ENCODE results near the gene WDR27. TPM values are rescaled to one million over a fixed set of nuclear protein-coding genes. Genes with fewer than 3 reads are reported as not detected.
"Not testable (repeated sequence)": the region's sequence is repeated elsewhere in the genome, so short reads cannot be mapped to it uniquely, and the experiment has no call there.

The WDR27 gene
- total RNA-seq, 1 donor from 2014 or later, result 18.3 TPM

DNA sequence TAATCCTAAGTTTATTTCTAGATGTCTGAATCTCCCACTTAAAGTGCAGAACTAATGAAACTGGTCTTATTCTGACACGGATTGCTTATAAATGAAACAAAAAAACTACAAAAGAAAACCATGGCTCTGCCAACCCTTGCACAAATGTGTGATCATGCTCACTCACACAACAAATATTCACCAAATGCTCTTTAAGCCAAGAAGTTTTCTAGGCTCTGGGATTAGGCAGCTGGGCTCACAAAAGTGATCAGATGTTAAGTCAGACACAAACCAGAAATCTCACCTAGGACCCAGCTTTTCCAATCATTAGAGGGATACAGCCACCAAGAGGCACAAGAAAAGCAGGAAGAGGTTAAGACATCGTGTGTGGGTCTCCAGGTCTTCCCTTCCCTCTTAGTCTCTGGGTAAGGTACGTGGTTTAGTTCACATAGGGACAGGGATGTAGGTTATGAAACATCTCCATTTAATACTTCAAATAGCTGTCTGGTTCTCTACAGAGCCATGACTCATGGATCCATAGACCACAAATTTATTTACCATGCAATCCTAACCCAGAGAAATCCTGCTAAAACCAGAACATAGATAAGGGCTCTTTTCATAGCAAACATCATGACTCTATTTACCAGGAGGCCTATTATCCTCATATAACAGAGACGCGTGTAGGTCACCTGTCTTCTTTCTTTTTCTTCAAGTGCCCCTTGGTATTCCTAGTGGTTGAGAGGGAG is 165.2 kb downstream of the WDR27 start:
- FAIRE-seq (no peak), DNase-seq (ENCODE audit: low spot score in 2 of 2) (no peak)

DNA sequence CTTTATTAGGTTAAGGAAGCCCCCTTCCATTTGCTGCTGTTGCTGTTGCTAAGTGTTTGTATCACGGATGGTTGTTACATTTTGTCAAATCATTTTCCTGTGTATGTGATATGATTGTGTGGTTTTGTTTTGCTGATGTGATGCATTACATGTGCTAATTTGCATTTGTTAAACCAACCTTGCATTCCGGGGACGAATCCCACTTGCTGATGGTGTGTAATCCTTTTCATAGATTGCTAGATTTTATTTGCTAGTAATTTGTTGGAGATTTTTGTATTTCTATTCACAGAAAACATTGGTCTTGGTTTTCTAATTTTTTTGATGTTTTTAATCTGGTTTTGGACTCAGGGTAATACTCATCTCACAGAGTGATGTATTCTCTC is 167.8 kb downstream of the WDR27 start:
- no peak for FAIRE-seq

DNA sequence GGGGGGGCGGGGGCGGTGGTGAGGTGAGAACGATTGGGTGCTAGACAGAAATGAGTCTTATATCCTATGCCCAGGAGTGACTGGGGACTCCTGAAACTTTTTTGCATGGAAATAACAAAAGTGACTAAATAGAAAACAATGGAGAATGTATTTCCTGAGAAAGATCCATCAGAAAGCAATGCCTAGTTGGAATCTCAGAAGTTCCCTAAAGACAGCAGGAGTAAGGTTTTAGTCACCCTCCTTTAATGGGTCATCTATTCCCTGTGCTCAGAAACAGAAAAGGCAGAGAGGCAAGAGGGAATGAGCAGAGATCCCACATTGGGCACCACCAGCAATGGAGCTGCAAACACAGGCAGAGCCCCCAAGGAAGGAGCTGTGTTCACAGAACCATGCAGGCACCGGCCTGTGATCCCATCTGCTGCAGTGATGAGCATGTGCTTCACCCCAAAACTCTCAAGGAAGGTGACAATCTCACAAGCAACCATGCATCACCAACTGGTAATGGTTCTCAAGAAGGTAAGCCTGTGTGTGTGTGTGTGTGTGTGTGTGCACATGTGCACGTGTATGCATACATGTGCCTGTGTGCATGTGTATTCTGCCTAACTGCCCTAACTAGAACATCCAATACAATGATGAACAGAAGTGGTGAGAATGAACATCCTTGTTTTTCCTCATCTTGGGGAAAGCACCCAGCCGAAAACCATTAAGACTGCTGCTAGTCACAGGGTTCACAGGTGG is 168.4 kb downstream of the WDR27 start:
- no peak for DNase-seq (ENCODE audit: low spot score in 2 of 2)

More for the DNA sequence above, 167.8 kb downstream of the WDR27 start:
- no peak for DNase-seq (ENCODE audit: low spot score in 2 of 2)

DNA sequence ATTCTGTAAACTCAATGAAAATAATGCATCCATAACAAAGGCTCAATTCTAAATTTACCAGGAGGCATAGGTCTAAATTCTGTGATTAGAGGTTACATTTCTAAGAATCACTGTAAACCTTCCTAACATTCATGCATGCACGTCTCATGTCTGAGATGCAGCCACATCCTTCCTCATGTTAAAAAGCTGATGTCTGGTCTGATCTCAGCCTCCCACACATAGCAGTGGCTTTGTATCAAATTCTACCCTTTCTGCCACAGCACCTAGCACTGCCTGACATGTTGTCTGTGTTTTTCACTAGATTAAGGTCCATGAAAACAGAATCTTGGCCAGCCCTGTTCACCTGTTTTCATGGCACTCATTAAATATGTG is 171.1 kb downstream of the WDR27 start:
- DNase-seq (ENCODE audit: low spot score in 2 of 2) (no peak), FAIRE-seq (no peak)

More for the DNA sequence above, 168.4 kb downstream of the WDR27 start:
- no peak for FAIRE-seq

DNA sequence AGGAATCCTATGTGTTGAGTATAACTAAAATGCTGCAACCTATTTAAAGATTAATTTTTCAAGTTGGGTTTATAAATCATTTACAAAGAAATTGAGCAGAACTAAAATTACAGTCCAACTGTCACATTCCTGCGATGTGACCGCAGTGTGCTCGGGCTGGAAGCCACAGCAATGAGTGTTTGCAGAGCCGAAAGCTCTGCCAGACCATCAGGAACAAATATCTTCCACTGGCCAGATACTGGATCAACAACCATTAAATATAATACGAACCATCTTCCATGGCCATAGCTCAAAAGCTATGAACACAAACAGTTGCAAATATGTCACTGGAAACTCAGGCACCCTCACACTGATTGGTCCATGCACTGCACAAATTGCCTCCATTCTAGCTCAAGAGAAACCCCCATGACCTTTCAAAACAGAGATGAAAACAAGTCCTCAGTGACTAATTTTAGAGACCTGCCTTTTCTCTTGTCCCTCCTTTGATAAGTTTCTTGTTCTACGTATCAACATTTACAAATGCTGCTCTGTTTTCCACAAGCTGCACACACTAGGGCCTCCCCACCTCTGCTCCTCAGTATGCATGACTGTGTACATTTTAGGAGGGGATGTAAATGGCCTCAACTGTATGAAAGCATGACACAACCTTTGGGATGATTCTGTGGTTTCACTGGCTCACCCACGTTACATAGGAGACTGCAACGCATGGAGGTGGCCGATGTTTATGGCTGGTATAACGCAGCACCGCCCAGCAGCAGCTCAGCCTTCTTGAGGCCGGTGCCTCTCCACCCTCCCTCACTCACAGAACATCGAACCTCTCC is 171.7 kb downstream of the WDR27 start:
- FAIRE-seq (no peak), DNase-seq (ENCODE audit: low spot score in 2 of 2) (no peak)

DNA sequence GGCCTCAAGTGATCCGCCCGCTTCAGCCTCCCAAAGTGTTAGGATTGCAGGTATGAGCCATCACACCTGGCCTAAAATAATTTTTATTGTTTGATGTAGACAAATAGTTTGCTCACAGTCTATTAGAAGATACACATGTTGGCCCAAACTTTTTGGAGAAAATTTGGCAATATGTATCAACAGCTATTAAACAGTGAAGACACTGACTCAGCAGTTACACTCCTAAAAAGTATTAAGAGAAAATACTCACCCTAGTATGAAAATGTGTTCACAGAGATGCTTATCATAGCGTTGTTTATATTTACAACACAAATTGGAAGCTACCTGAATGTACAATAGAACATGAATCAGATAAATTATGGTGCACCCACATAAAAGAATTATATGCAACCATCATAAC is 173.1 kb downstream of the WDR27 start:
- FAIRE-seq, result no peak

DNA sequence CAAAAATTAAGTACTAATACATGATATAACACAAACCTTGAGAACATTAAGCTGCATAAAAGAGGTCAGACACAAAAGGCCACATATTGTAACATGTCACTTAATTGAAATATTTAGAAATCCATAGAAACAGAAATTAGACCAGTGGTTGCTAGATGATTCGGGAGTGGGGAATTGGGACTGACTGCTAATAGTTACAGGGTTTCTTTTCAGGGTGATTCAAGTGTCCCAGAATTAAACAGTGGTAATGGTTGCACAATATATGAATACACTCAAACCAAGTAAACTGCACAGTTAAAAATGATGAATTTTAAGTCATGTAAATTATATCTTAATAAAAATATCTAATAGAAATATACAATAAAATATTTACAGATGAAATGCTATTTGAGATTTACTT is 174.5 kb downstream of the WDR27 start:
- FAIRE-seq (no peak), DNase-seq (ENCODE audit: low spot score in 2 of 2) (no peak)

More for the DNA sequence above, 173.1 kb downstream of the WDR27 start:
- no peak for DNase-seq (ENCODE audit: low spot score in 2 of 2)

DNA sequence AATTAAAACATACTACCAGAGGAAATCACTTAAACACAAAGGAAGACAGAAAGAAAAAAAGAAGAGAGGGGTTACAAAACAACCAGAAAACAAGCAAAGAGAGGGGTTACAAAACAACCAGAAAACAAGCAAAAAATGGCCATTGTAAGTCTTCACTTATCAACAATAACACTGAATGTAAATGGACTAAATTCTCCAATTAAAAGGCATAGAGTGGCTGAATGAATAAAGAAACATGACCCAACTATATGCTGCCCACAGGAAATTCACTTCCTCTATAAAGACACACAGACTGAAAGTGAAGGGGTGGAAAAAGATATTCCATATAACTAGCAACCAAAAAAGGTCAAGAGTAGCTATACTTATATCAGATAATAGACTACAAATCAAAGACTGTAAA is 180.0 kb downstream of the WDR27 start:
- no peak for DNase-seq (ENCODE audit: low spot score in 2 of 2)
- no peak for FAIRE-seq

DNA sequence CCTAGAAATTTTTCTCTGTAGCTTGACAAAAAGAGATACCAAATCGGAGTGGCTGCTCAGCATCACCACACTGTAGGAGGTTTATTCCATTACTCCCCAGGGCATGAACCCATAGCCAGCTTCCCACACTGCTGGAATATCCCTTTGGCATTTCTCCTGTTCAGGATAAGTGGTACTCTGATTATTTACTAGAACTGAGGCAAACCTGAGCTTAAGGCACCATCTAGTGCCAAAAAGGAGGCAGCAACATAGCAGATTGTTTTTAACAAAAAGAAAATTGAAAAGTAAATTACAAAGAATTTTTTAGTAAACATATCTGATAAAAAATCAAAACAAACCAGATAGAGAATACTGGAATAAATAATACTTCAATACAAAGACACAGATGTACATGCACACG is 181.7 kb downstream of the WDR27 start:
- FAIRE-seq, result no peak
- no peak for DNase-seq (ENCODE audit: low spot score in 2 of 2)

DNA sequence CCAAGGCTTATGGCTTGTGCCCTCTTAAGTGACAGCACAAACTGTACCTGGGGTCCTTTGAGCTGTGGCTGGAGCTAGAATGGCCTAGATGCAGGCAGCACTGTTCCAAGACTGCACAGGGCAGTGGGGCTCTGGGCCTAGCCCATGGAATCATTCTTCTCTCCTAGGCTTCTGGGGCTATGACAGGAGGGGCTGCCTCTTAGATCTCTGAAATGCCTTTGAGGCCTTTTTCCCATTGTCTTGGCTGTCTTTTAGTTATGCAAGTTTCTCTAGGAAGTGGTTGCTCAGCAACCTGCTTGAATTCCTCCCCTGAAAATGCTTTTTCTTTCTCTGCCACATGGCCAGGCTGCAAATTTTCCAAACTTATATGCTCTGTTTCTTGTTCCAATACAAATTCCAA is 183.4 kb downstream of the WDR27 start:
- DNase-seq (ENCODE audit: low spot score in 2 of 2), result no peak
- no peak for FAIRE-seq

DNA sequence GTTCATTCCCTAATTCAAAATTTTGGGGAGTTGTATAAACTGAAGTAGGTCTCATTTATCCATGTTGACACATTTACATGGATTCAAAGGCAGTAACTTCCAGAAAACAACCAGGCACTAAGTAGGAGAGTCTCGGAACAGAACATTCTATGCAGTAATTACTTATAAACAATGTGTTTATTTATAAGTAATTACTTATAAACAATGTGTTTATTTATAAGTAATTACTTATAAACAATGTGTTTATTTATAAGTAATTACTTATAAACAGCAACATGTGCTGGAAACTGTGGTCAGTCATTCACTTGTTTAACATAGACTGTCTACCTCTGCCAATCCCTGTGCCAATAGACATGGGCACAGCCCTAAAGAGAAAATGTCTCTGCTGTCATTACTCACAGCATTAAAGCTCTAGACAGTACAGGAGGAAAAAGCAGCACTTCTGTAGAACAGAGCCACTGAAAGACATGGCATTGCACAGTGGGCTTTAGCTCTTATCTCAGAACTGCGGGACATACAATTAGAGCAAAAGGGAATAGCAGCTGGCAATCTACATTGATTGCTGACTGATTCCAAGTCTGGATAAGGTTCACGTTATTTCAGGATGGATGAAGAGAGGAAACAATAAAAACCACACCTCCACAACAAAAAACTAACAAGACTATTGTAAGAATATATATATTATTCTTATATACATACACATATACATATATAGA is 188.2 kb downstream of the WDR27 start:
- DNase-seq (ENCODE audit: low spot score in 2 of 2), result no peak
- peak; percentile 99 for FAIRE-seq

DNA sequence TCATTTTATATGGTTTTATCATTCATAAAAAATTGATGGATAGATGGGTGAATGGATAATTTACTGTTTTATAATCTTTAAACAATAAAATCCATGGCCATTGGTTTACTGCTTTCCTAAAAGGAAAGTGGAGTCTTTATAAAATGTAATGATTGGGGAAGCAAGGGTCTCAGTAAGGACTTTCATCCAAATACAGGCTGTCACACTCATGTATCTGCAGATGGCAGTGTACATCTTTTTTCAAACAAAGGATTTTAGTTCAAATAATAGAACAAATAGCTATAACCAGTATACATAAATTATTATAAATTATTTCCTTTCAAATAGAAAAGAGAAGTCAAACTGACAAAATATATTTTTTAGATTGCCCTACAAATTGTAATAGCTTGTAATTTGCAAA is 190.0 kb downstream of the WDR27 start:
- DNase-seq (ENCODE audit: low spot score in 2 of 2); FAIRE-seq: not testable (repeated sequence)

DNA sequence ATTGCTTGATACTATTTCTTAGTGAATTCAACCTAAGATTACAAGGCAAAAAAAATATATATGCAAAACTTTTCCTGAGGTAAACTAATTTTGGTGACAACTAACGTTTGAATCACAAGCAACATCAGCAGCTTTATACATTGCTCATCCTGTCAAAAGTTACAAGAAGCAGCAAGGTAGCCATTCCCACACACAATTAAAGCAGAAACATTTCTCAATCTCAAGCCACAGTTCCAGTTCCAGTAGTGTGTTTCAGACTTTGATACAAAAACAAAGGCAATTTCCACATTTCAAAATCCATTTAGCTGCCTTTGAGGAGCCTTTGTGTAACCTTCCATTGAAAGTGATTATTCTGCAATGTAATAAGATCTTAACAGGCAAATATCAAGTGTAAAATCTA is 191.0 kb downstream of the WDR27 start:
- FAIRE-seq (no peak), DNase-seq (ENCODE audit: low spot score in 2 of 2) (no peak)

DNA sequence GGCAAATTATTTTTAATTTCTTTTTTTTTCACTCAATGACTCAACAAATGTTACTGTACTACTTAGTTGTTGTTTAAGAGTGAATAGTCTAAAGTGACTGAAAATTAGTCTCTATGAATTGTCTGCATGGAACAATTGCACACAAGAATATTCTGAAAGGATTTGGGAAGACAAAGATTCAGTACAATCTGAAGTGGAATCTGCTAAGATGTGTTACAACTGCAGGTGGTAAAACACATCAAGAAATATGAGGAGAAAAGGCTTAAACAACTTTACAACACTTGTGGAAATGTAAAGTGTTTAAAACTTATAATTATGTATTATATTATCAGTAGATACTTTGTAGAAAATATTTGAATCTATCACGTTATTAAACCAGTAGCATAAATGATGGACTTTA is 193.4 kb downstream of the WDR27 start:
- FAIRE-seq, result no peak
- DNase-seq (ENCODE audit: low spot score in 2 of 2), result no peak

DNA sequence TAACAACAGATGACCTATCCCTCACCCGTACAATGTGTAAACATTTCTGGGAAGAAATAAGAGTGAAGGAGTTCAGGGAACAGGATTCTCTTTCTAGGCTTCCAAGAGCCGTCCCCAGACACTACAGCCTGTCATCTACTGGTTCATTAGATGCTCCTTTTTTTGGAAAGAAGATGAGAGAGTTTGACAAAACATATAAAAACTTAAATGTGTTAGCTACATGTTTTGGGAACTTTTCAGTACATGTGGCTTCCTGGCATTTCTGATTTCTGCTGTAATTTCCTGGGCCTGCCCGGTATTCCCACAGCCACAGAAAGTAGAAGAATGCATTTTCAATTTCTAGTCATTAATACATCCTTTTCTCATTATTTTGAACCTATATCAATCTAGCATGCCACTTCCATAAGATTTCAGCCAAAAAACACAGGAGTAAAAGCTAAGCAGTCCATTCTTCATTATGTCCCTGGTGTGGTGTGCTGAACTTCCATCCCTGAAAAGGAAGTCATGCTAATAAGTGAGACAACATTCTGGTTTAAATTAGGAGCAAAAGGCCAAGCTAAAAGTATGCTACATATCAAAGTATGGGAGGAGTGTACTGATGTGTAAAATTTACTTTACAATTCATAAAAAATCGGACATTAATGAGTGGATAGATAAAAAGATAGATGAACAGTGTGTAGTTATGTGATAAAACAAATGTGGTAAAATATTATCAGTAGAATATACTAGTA is 198.2 kb downstream of the WDR27 start:
- FAIRE-seq (no peak), DNase-seq (ENCODE audit: low spot score in 2 of 2) (no peak)

DNA sequence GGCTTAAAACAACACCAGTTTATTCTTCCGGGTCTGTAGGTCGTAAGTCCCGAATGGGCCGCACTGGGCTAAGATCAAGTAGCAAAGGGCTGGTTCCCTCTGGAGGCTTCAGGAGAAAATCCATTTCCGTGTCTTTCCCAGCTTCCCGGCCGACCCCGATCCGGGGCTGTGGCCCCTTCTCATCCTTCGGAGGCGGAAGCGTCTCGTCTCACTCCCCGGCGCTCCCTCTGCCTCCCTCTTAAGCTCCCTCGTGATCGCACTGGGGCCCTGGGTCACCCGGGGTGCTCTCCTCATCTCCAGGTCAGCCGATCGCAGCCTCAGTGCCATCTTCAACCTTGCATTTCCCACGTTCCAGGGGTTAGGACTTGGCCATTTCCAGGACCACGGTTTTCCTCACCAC is 199.4 kb downstream of the WDR27 start:
- DNase-seq (ENCODE audit: low spot score in 2 of 2) (no peak), FAIRE-seq (no peak)

DNA sequence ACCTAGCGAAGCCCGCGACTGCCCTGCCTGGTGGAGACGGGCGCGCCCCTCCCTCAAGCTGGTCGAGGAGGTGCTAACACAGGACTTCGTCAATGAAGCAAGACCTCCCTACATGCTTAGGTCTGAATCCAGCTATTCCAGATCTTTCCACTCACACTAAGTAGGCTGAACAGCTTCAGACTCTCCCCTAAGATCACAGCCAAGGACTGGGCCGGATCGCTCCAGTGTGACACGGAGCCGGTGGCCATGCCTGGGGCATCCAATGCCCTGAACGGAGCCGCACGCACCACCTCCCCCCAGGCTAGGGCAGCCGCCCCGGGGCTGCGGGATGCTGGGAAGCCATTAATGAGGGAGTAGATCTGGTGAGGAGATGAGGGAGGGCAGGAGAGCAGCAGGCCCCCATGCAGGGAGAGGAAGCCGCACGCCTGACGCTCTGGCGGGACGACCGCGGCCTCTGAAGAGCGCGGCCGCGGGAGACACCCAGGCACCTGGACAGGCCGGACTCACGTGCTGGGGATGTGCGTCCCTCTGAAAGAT is 200.0 kb downstream of the WDR27 start:
- DNase-seq (ENCODE audit: low spot score in 2 of 2), result no peak
- no peak for FAIRE-seq

DNA sequence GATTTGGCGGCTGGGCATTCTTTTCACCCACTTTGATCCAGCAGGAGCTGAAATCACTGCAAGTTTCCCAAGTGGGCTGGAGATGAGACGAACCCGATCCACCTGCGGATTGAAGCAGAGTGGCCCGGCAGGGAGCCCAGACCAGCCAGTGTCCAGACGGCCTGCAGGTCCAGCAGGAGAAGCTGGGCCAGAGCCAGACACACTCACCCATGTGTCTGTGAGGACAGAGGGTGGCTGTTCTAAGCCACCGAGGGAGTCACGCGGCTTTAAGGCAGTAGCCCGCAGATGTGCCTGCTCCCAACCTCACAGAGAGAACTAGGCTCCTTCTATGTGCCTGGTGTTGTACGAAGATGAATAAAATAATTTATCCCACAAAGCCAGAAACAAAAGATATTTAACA is 200.7 kb downstream of the WDR27 start:
- FAIRE-seq, result no peak
- DNase-seq (ENCODE audit: low spot score in 2 of 2), result no peak

DNA sequence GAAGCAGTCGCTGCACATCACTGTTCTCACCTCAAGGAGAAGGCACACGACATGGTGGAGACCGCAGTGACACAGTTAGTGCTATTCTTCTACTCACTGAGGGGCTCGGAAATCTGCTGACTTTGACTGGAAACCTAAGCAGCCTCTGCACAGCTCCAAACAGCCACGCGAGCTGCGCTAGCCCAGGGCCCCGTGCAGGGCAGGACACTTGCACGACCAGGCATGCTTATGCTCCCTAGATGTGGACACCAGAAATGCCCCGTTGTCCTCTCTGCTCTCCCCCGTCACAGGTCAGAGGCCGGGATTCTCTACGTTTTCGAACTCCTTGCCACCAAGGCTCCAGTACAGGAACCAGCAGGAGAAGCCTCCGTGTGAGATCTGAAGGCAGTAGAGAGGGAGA is 201.1 kb downstream of the WDR27 start:
- DNase-seq (ENCODE audit: low spot score in 2 of 2) (no peak), FAIRE-seq (no peak)

DNA sequence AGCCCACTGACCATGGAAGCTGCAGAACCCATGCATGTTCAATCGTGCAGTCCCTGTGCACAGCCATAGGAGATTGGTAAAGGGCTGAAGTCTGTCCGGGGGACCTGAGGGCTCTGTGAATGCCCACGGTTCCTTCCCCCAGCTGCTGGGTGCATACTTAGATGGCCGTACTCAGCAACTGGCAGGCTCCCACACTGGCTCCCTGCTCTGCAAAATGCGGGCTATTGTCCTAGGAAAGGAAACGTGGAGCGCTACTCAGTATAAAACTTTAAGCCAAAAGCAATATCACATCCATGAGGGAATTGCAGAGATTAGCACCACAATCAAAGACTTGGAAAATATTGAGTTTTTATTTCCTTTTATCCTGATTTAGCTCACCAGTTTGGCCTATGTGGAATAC is 202.0 kb downstream of the WDR27 start:
- FAIRE-seq (no peak), DNase-seq (ENCODE audit: low spot score in 2 of 2) (no peak)

Measured in frontal cortex (tissue), 4 donors.